K562 (cell line): ENCODE data around the gene NUP98. TPM values are rescaled to one million over a fixed set of nuclear protein-coding genes. Genes with fewer than 3 reads are reported as not detected.

ENCODE experiments used
- BHLHE40 ChIP-seq: IDR thresholded peaks from 2 replicates; pipeline ENCODE4 v1.6.1; 2011; ENCODE audit warnings: low read length, improper control_type of control experiment
- FOXK1 ChIP-seq: sonication (generic); formaldehyde crosslinking; IDR thresholded peaks from 2 replicates; pipeline ENCODE4 v1.8.0; 2022; ENCODE audit warnings: missing genetic modification reagents, mild to moderate bottlenecking, borderline replicate concordance
- GTF2A2 ChIP-seq: IDR thresholded peaks from 2 replicates; pipeline ENCODE4 v1.6.1; 2016; ENCODE audit warnings: mild to moderate bottlenecking, missing genetic modification characterization, missing compliant biosample characterization
- NCOA6 ChIP-seq: fragments of 450-650 bp; IDR thresholded peaks from 2 replicates; pipeline ENCODE4 v1.6.1; 2017; ENCODE audit warnings: mild to moderate bottlenecking
- NR2C1 ChIP-seq, 2 experiments: fragments of 450-650 bp; IDR thresholded peaks; 2 replicates each; pipeline ENCODE4 v1.6.1; 2017; ENCODE audit warnings: mild to moderate bottlenecking in 2 of 2, antibody characterized with exemption in 1 of 2, inconsistent platforms in 1 of 2, missing compliant biosample characterization in 1 of 2, missing genetic modification characterization in 1 of 2
- PHTF2 ChIP-seq: fragments of 250-450 bp; sonication (Bioruptor Pico); IDR thresholded peaks from 2 replicates; pipeline ENCODE4 v1.5.0; 2021; ENCODE audit warnings: mild to moderate bottlenecking
- POU5F1 ChIP-seq: fragments of 150-350 bp; IDR thresholded peaks from 2 replicates; pipeline ENCODE4 v1.6.1; 2014; ENCODE audit warnings: borderline replicate concordance, low read length, low read depth, mild to moderate bottlenecking; ENCODE audit not compliant: partially characterized antibody
- RBM25 ChIP-seq: fragments of 200-400 bp; formaldehyde crosslinking; IDR thresholded peaks from 2 replicates; pipeline ENCODE4 v1.6.1; 2018; ENCODE audit warnings: low read length, low read depth, moderate library complexity; ENCODE audit not compliant: severe bottlenecking
- SOX6 ChIP-seq: fragments of 450-650 bp; IDR thresholded peaks from 2 replicates; pipeline ENCODE4 v1.6.1; 2014; ENCODE audit warnings: mild to moderate bottlenecking
- SPI1 ChIP-seq: IDR thresholded peaks from 2 replicates; pipeline ENCODE4 v1.6.1; 2011; ENCODE audit warnings: low read depth, low read length, control low read depth, borderline replicate concordance
- TFAP4 ChIP-seq: sonication (generic); formaldehyde crosslinking; IDR thresholded peaks from 2 replicates; pipeline ENCODE4 v1.8.0; 2022; ENCODE audit warnings: missing genetic modification reagents, mild to moderate bottlenecking, moderate library complexity, borderline replicate concordance
- UBTF ChIP-seq, 2 experiments: IDR thresholded peaks; 2 replicates each; pipeline ENCODE4 v1.6.1; 2012; ENCODE audit warnings: improper control_type of control experiment in 2 of 2, low read depth in 2 of 2, low read length in 2 of 2, borderline replicate concordance in 1 of 2
- VEZF1 ChIP-seq: fragments of 200-800 bp; sonication (Bioruptor generic); IDR thresholded peaks from 2 replicates; pipeline ENCODE4 v1.6.1; 2017; ENCODE audit warnings: missing genetic modification characterization, missing compliant biosample characterization
- ZFX ChIP-seq: sonication (generic); formaldehyde crosslinking; IDR thresholded peaks from 2 replicates; pipeline ENCODE4 v1.8.0; 2022; ENCODE audit warnings: mild to moderate bottlenecking, missing genetic modification reagents, moderate library complexity
- ZNF263 ChIP-seq: sonication (generic); formaldehyde crosslinking; IDR thresholded peaks from 2 replicates; pipeline ENCODE4 v1.8.0; 2022; ENCODE audit warnings: mild to moderate bottlenecking, missing genetic modification reagents, borderline replicate concordance
- ZNF592 ChIP-seq: fragments of 450-650 bp; IDR thresholded peaks from 2 replicates; pipeline ENCODE4 v1.6.1; 2017; ENCODE audit warnings: antibody characterized with exemption, mild to moderate bottlenecking
- ZNF76 ChIP-seq: fragments of 250-450 bp; sonication (Bioruptor Pico); IDR thresholded peaks from 2 replicates; pipeline ENCODE4 v1.4.0; 2020; ENCODE audit warnings: mild to moderate bottlenecking, moderate library complexity, borderline replicate concordance
- polyA plus RNA-seq, 8 experiments: library from polyadenylated mRNA; depleted of rRNA in 4 of 8; stranded (reverse) in 5 of 8; unstranded in 3 of 8; fragments of >200 nt; fragmentation: Nextera tagmentation in 2 of 8; fragmentation: Illumina TruSeq in 1 of 8; extraction: Ambion mirVana in 2 of 8; extraction: Trizol in 1 of 8; gene quantifications; 2 replicates each; pipeline versions ENCODE4 v1.2.1 to v1.2.3, GENCODE V29; 2011 to 2014; ENCODE audit warnings: inconsistent platforms in 1 of 8, missing spikeins in 1 of 8
- total RNA-seq, 7 experiments: library from RNA; depleted of rRNA in 6 of 7; stranded (reverse); fragments of >200 nt in 6 of 7; fragmentation: Illumina TruSeq in 2 of 7; extraction: Trizol in 2 of 7; gene quantifications; 2 replicates each; pipeline versions ENCODE4 v1.2.1 to v1.2.3, GENCODE V29; 2011 to 2021; ENCODE audit warnings: low replicate concordance in 1 of 7

NUP98 gene
- total and polyA plus RNA-seq, 9 of the 15 experiments (the other 6 are each of a cell fraction or from before 2014, with no cell fraction given), result 45.1 to 196 (median 130) TPM

- TF ChIP-seq ZNF592 (peak; percentile 72), NR2C1 (IDR thresholded peaks at IDR 0.05) (no peak), NR2C1 (tag; IDR thresholded peaks at IDR 0.05) (peak; percentile 44; the same call in 1 of the 2 replicates), VEZF1 (CRISPR knock-in tag) (peak; percentile 80), ZNF76 (CRISPR knock-in tag) (no peak), BHLHE40 (peak; percentile 57), ZFX (no peak; the same call in none of the 2 replicates), PHTF2 (CRISPR knock-in tag) (no peak), POU5F1 (no peak), TFAP4 (CRISPR knock-in tag) (peak; percentile 65; the same call in 1 of the 2 replicates), FOXK1 (CRISPR knock-in tag) (no peak), SPI1 (peak; percentile 92), UBTF (IDR thresholded peaks at IDR 0.05; ENCODE audit: borderline replicate concordance in 1 of 2, low read depth in 2 of 2, low read length in 2 of 2) (peak in 1 of 2 experiments; percentile 54; a peak in 1 of 4 replicates), GTF2A2 (tag) (no peak), SOX6 (peak; percentile 76), NCOA6 (no peak), RBM25 (peak; percentile 50), ZNF263 (no peak)
Observed at GRCh38 chr11:3834664-3835461, 37.5 kb upstream of the NUP98 start (continued).
